SK-N-SH (cell line): Measurements from ENCODE around the gene RBM10. TPM values are rescaled to one million over a fixed set of nuclear protein-coding genes. Genes with fewer than 3 reads are reported as not detected.

Source experiments
- CTCF ChIA-PET: fragments of 300-600, 350-600 bp; formaldehyde crosslinking; extraction: SDS; loops from one replicate; lab custom pipeline; 2021; lab: Yijun Ruan, JAX
- POLR2A ChIA-PET: fragments of 350-600 bp; sonication (Branson Sonifier 250); formaldehyde crosslinking; extraction: SDS; loops from one replicate; lab custom pipeline; 2020; ENCODE audit warnings: antibody characterized with exemption, inconsistent platforms; lab: Yijun Ruan, JAX
- DNase-seq: peaks from one replicate; pipeline ENCODE4 v3.0.0; 2012
- H2AFZ ChIP-seq: fragments of 200-600 bp; sonication (generic); 2 replicates; pipeline ENCODE4 v1.8.1; 2016; ENCODE audit warnings: antibody characterized with exemption, mild to moderate bottlenecking, low read depth
- H3F3A ChIP-seq: fragments of 200-600 bp; sonication (generic); replicated peaks from 2 replicates; pipeline ENCODE3; 2016; ENCODE audit warnings: antibody characterized with exemption, mild to moderate bottlenecking; ENCODE audit not compliant: insufficient read depth
- H3K27ac ChIP-seq, 2 experiments: fragments of 200-500 bp in 1 of 2; fragments of 200-600 bp in 1 of 2; sonication (Bioruptor generic) in 1 of 2; sonication (generic), shearing (Covaris generic) in 1 of 2; 2 replicates each; pipeline versions ENCODE4 v1.5.1 to v1.6.1; 2014 to 2016; ENCODE audit warnings: low read depth in 2 of 2, inconsistent platforms in 1 of 2, low read length in 1 of 2, mild to moderate bottlenecking in 1 of 2, mixed read lengths in 1 of 2
- H3K27me3 ChIP-seq: fragments of 200-600 bp; sonication (generic), shearing (Covaris generic); 2 replicates; pipeline ENCODE4 v1.6.1; 2016; ENCODE audit warnings: mixed run types; ENCODE audit not compliant: insufficient read depth
- H3K36me3 ChIP-seq, 2 experiments: fragments of 200-500 bp in 1 of 2; fragments of 200-600 bp in 1 of 2; sonication (Bioruptor generic) in 1 of 2; sonication (generic) in 1 of 2; replicated peaks in 1 of 2; 2 replicates each; pipeline versions ENCODE3 to v1.5.1; 2014 to 2016; ENCODE audit warnings: low read length in 1 of 2, mild to moderate bottlenecking in 1 of 2; ENCODE audit not compliant: insufficient read depth in 2 of 2, control insufficient read depth in 1 of 2
- H3K4me1 ChIP-seq, 2 experiments: fragments of 200-500 bp in 1 of 2; fragments of 200-600 bp in 1 of 2; sonication (Bioruptor generic) in 1 of 2; sonication (generic), shearing (Covaris generic) in 1 of 2; 2 replicates each; pipeline versions ENCODE4 v1.5.1 to v1.6.1; 2014 to 2016; ENCODE audit warnings: low read depth in 1 of 2, low read length in 1 of 2, mixed run types in 1 of 2; ENCODE audit not compliant: insufficient read depth in 2 of 2, control insufficient read depth in 1 of 2
- H3K4me2 ChIP-seq: fragments of 200-600 bp; sonication (generic), shearing (Covaris generic); 2 replicates; pipeline ENCODE4 v1.6.1; 2017; ENCODE audit warnings: mixed run types
- H3K4me3 ChIP-seq, 2 experiments: fragments of 200-500 bp in 1 of 2; fragments of 200-600 bp in 1 of 2; sonication (Bioruptor generic) in 1 of 2; sonication (generic), shearing (Covaris generic) in 1 of 2; 2 replicates each; pipeline versions ENCODE4 v1.5.1 to v1.8.1; 2014 to 2016; ENCODE audit warnings: low read depth in 2 of 2, inconsistent platforms in 1 of 2, low read length in 1 of 2, mild to moderate bottlenecking in 1 of 2, mixed read lengths in 1 of 2, moderate library complexity in 1 of 2
- H3K79me2 ChIP-seq: fragments of 200-600 bp; sonication (generic); 2 replicates; pipeline ENCODE4 v1.8.1; 2017; ENCODE audit warnings: mild to moderate bottlenecking; ENCODE audit not compliant: insufficient read depth
- H3K9ac ChIP-seq: fragments of 200-600 bp; sonication (generic); 2 replicates; pipeline ENCODE4 v1.6.1; 2017; ENCODE audit warnings: mixed run types
- H3K9me2 ChIP-seq: fragments of 200-600 bp; sonication (generic); 2 replicates; pipeline ENCODE4 v1.6.1; 2017; ENCODE audit warnings: mixed run types
- H3K9me3 ChIP-seq: fragments of 200-600 bp; sonication (generic); 2 replicates; pipeline ENCODE4 v1.6.1; 2017; ENCODE audit warnings: mixed run types, mild to moderate bottlenecking, moderate library complexity
- H4K20me1 ChIP-seq: fragments of 200-600 bp; sonication (generic); 2 replicates; pipeline ENCODE4 v1.6.1; 2017; ENCODE audit warnings: mild to moderate bottlenecking, mixed run types; ENCODE audit not compliant: insufficient read depth
- ELF1 ChIP-seq: IDR thresholded peaks from 2 replicates; pipeline ENCODE4 v1.4.0; 2012
- EP300 ChIP-seq, 2 experiments: IDR thresholded peaks; 2 replicates each; pipeline versions ENCODE4 v1.4.0 to v1.6.1; 2012; ENCODE audit warnings: borderline replicate concordance in 1 of 2, low read depth in 1 of 2, low read length in 1 of 2
- EZH2phosphoT487 ChIP-seq: fragments of 200-600 bp; sonication (generic); IDR thresholded peaks from 2 replicates; pipeline ENCODE4 v1.6.1; 2017; ENCODE audit warnings: low read depth, mixed run types, mild to moderate bottlenecking, antibody characterized with exemption, moderate library complexity, borderline replicate concordance
- FOSL2 ChIP-seq: IDR thresholded peaks from 2 replicates; pipeline ENCODE4 v1.4.0; 2012; ENCODE audit warnings: low read depth, mild to moderate bottlenecking, moderate library complexity, borderline replicate concordance
- FOXJ3 ChIP-seq: sonication (generic); formaldehyde crosslinking; IDR thresholded peaks from 2 replicates; pipeline ENCODE4 v1.5.1; 2020; ENCODE audit warnings: mild to moderate bottlenecking, missing genetic modification reagents
- FOXM1 ChIP-seq: IDR thresholded peaks from 2 replicates; pipeline ENCODE4 v1.4.0; 2012; ENCODE audit warnings: low read depth, mild to moderate bottlenecking
- GATA2 ChIP-seq: sonication (generic); formaldehyde crosslinking; IDR thresholded peaks from 2 replicates; pipeline ENCODE4 v1.5.0; 2020; ENCODE audit warnings: mild to moderate bottlenecking, missing genetic modification reagents
- JUND ChIP-seq: IDR thresholded peaks from 2 replicates; pipeline ENCODE4 v1.4.0; 2012
- MXI1 ChIP-seq: IDR thresholded peaks from 2 replicates; pipeline ENCODE4 v1.6.1; 2012; ENCODE audit warnings: mild to moderate bottlenecking, low read depth, low read length, improper control_type of control experiment
- POLR2AphosphoS5 ChIP-seq: IDR thresholded peaks from 2 replicates; pipeline ENCODE4 v1.6.1; 2012; ENCODE audit warnings: low read depth, low read length
- RAD21 ChIP-seq: IDR thresholded peaks from 2 replicates; pipeline ENCODE4 v1.6.1; 2012; ENCODE audit warnings: mild to moderate bottlenecking, low read length
- RCOR1 ChIP-seq: fragments of 150-350 bp; IDR thresholded peaks from 2 replicates; pipeline ENCODE4 v1.6.1; 2017; ENCODE audit warnings: antibody characterized with exemption, low read length
- TAF1 ChIP-seq: IDR thresholded peaks from 2 replicates; pipeline ENCODE4 v1.6.1; 2012; ENCODE audit warnings: low read depth, mild to moderate bottlenecking, low read length, moderate library complexity, borderline replicate concordance
- TEAD4 ChIP-seq: IDR thresholded peaks from 2 replicates; pipeline ENCODE4 v1.4.0; 2012; ENCODE audit warnings: mild to moderate bottlenecking, borderline replicate concordance; ENCODE audit not compliant: insufficient read depth
- USF1 ChIP-seq: IDR thresholded peaks from 2 replicates; pipeline ENCODE4 v1.4.0; 2012; ENCODE audit warnings: low read depth, borderline replicate concordance
- USF2 ChIP-seq: fragments of 150-350 bp; IDR thresholded peaks from 2 replicates; pipeline ENCODE4 v1.6.1; 2017; ENCODE audit warnings: antibody characterized with exemption, low read length, low read depth, borderline replicate concordance
- WGBS: methylation state at CpG from one replicate; pipeline ENCODE4 v1.1.6; 2017; ENCODE audit warnings: low lambda C conversion rate; 5-methylcytosine and 5-hydroxymethylcytosine counted together
- polyA plus RNA-seq, 3 experiments: library from polyadenylated mRNA; depleted of rRNA; stranded (reverse); fragments of >200 nt; gene quantifications; 2 replicates each; pipeline ENCODE4 v1.2.3, GENCODE V29; 2012
- TF ChIP-seq, protein P1 (sequence below): IDR thresholded peaks from 2 replicates; pipeline ENCODE4 v1.6.1; 2012; ENCODE audit warnings: mild to moderate bottlenecking, low read depth, low read length, moderate library complexity
- TF ChIP-seq, protein P2 (sequence below): IDR thresholded peaks from 2 replicates; pipeline ENCODE4 v1.4.0; 2012; ENCODE audit warnings: low read depth, borderline replicate concordance
- TF ChIP-seq, protein P3 (sequence below): fragments of 200-600 bp; sonication (generic); IDR thresholded peaks from 2 replicates; pipeline ENCODE4 v1.6.1; 2017; ENCODE audit warnings: antibody characterized with exemption, mild to moderate bottlenecking, moderate library complexity
- TF ChIP-seq, protein P4 (sequence below): IDR thresholded peaks from 2 replicates; pipeline ENCODE4 v1.4.0; 2012; ENCODE audit warnings: low read depth

Gene RBM10
- polyA plus RNA-seq, 1 of the 3 experiments (the other 2 are of a cell fraction), result 34.4 TPM

DNA sequence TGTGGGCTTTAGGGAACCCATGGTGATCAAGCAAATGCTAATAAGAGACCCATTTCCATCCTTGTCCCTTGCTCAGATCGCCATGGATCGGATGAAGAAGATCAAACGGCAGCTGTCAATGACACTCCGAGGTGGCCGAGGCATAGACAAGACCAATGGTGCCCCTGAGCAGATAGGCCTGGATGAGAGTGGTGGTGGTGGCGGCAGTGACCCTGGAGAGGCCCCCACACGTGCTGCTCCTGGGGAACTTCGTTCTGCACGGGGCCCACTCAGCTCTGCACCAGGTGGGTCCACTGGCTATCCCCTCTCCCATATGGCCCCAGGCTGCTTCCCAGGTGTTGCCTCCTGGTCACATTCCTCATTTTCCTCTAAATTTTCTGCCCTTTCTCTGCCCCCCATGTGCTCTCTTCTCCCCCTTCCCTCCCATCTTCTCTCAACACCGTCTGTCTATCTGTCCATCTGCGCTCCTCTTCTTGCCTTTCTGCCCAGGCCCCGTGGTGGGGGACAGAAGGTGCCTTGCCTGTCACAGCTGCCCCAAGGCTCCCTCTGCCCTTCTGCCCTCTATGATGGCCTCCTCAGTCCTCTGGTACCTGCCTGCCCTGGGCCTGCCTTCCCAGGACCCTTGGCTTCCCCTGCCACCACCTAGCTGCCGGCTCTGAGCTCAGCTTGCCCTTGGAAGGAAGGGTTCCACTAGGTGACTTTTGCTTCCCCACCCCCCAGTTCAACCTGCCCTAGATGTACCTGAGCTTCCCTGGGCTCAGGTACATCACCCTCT is 78.6 kb downstream of the RBM10 start:
- 98% methylated on average over 9 of the region's 13 CpGs for WGBS
- Histone ChIP-seq H3K4me3 (no peak overlapping the region), H3K4me1 (peaks cover 0 to 15% of the 10 kb centered on the region in 2 experiments; a peak in 2 of 4 replicates), H3K27ac (no peak overlapping the region), H4K20me1 (peaks cover 49% of the 10 kb centered on the region), H3F3A (no peaks in the 10 kb centered on the region), H3K9me3 (no peaks in the 10 kb centered on the region), H3K79me2 (peaks cover 53% of the 10 kb centered on the region), H2AFZ (no peak overlapping the region), H3K36me3 (peaks cover 27 to 57% of the 10 kb centered on the region in 2 experiments), H3K9me2 (no peaks in the 10 kb centered on the region), H3K27me3 (no peaks in the 10 kb centered on the region), H3K4me2 (no peak overlapping the region), H3K9ac (no peak overlapping the region)
- DNase-seq, result no peak
- ChIA-PET CTCF (no interaction called here), POLR2A (interaction anchor here (1.2 kb wide), 1 partner anchor 16 kb away, joined by 3 read pairs; no protein-coding TSS in a partner anchor)
- TF ChIP-seq FOSL2 (no peak), POLR2AphosphoS5 (no peak), FOXM1 (no peak), TEAD4 (no peak), EP300 (IDR thresholded peaks at IDR 0.05; ENCODE audit: borderline replicate concordance in 1 of 2, low read depth in 1 of 2, low read length in 1 of 2) (no peak), GATA2 (no peak), USF1 (no peak), MXI1 (no peak), JUND (no peak), FOXJ3 (CRISPR knock-in tag) (no peak), USF2 (no peak), EZH2phosphoT487 (no peak), RAD21 (no peak), TAF1 (no peak), ELF1 (no peak), RCOR1 (no peak)
- TF ChIP-seq, protein P1, sequence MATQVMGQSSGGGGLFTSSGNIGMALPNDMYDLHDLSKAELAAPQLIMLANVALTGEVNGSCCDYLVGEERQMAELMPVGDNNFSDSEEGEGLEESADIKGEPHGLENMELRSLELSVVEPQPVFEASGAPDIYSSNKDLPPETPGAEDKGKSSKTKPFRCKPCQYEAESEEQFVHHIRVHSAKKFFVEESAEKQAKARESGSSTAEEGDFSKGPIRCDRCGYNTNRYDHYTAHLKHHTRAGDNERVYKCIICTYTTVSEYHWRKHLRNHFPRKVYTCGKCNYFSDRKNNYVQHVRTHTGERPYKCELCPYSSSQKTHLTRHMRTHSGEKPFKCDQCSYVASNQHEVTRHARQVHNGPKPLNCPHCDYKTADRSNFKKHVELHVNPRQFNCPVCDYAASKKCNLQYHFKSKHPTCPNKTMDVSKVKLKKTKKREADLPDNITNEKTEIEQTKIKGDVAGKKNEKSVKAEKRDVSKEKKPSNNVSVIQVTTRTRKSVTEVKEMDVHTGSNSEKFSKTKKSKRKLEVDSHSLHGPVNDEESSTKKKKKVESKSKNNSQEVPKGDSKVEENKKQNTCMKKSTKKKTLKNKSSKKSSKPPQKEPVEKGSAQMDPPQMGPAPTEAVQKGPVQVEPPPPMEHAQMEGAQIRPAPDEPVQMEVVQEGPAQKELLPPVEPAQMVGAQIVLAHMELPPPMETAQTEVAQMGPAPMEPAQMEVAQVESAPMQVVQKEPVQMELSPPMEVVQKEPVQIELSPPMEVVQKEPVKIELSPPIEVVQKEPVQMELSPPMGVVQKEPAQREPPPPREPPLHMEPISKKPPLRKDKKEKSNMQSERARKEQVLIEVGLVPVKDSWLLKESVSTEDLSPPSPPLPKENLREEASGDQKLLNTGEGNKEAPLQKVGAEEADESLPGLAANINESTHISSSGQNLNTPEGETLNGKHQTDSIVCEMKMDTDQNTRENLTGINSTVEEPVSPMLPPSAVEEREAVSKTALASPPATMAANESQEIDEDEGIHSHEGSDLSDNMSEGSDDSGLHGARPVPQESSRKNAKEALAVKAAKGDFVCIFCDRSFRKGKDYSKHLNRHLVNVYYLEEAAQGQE, result no peak
- TF ChIP-seq, protein P2, sequence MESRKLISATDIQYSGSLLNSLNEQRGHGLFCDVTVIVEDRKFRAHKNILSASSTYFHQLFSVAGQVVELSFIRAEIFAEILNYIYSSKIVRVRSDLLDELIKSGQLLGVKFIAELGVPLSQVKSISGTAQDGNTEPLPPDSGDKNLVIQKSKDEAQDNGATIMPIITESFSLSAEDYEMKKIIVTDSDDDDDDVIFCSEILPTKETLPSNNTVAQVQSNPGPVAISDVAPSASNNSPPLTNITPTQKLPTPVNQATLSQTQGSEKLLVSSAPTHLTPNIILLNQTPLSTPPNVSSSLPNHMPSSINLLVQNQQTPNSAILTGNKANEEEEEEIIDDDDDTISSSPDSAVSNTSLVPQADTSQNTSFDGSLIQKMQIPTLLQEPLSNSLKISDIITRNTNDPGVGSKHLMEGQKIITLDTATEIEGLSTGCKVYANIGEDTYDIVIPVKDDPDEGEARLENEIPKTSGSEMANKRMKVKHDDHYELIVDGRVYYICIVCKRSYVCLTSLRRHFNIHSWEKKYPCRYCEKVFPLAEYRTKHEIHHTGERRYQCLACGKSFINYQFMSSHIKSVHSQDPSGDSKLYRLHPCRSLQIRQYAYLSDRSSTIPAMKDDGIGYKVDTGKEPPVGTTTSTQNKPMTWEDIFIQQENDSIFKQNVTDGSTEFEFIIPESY, result no peak
- TF ChIP-seq, protein P3, sequence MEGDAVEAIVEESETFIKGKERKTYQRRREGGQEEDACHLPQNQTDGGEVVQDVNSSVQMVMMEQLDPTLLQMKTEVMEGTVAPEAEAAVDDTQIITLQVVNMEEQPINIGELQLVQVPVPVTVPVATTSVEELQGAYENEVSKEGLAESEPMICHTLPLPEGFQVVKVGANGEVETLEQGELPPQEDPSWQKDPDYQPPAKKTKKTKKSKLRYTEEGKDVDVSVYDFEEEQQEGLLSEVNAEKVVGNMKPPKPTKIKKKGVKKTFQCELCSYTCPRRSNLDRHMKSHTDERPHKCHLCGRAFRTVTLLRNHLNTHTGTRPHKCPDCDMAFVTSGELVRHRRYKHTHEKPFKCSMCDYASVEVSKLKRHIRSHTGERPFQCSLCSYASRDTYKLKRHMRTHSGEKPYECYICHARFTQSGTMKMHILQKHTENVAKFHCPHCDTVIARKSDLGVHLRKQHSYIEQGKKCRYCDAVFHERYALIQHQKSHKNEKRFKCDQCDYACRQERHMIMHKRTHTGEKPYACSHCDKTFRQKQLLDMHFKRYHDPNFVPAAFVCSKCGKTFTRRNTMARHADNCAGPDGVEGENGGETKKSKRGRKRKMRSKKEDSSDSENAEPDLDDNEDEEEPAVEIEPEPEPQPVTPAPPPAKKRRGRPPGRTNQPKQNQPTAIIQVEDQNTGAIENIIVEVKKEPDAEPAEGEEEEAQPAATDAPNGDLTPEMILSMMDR, result no peak
- TF ChIP-seq, protein P4, sequence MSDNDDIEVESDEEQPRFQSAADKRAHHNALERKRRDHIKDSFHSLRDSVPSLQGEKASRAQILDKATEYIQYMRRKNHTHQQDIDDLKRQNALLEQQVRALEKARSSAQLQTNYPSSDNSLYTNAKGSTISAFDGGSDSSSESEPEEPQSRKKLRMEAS, result no peak
